Islet of Langerhans (tissue), 1 donor: ENCODE measurements around the gene ANKRD60.

ENCODE experiments used
- FAIRE-seq: peaks from one replicate; lab custom pipeline; 2011; peaks lifted over from hg19 to GRCh38; lab: Jason Lieb, UNC

The ANKRD60 gene, protein sequence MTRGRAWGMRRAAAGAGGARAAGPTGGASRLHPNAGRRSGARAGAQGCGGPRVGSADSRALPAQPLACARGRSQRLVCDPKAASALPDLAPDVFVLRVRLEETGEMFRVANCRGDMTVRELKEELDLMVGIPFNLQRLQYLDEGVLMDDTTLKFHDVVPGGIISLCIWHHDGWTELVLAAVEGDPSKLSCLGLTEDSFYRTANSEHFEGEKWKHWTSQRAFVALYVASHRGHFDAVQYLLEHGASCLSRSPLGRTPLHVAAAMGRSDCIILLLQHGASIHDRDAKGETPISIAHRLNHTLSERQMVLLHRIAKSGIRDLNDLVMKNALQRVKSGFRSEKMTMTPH

DNA sequence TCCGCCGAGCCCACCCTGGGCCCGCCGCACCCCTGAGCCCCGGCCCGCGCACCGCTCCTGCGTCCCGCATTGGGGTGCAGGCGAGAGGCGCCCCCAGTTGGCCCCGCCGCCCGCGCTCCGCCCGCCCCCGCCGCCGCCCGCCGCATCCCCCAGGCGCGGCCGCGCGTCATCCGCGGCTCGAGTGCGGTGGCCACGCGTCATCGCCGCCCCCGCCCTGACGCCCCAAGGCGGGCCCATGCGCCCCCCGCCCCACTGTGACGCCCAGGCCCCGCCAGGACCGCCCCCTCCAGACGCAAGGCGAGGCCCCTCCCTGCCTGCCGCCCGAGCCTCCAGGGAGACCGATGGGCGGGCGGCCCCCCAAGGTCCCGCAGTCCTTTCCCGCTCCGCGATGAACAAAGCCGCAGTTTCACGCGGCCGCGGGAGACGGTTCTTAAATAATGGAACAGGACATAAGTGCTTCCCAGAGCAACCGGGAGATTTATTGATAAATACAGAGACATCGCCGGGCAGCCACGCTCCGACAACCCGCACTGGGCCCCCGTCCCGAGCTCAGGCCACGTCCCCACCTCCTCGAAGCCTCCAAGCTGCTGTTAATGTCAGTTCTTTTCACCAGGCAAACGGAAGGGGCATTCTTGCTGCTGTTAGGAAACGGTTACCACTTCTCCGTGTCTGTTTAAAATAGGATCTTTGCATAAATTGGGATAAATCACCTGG, at the start of gene ANKRD60:
ANKRD60 (minus strand) TSS at position 170 of the 714 bp plus-strand sequence; CDS start at position 170, 0 bp downstream.
- FAIRE-seq: no peak

- FAIRE-seq: no peak
Measured at GRCh38 chr20:58277578-58278472, 49.4 kb upstream of the ANKRD60 start.

DNA sequence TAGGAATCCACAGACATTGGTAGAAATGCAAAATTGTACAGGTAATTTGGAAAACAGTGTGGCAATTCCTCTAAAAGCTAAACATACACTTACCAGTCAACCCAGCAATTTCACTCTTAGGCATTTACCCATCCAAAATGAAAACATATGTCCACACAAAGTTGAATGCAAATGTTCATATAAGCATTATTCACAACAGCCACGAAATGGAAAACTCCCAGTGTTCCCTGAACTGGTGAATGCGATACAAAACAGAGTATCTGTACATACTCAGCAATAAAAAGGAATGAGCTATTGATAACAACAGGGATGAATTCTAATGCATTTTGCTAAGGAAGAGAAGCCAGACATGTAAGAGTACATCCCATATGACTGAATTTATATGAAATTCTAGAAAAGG, 48.7 kb upstream of the ANKRD60 start:
- no peak for FAIRE-seq

DNA sequence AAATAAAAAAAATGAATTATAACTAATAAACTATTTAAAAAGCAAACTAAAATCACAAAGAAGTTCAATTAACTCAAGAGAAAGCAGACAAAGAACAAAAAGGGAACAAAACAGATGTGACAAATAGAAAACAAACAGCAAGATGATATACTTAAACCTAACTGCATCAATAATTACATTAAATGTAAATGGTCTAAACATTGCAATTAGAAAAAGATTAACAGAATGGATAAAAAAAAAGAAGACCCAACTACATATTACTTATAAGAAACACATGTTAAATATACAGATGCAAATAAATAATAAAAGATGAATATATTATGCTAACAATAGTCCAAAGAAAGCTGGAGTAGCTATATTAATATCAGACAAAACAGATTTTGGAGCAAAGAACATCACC, 45.9 kb upstream of the ANKRD60 start:
- no peak for FAIRE-seq

DNA sequence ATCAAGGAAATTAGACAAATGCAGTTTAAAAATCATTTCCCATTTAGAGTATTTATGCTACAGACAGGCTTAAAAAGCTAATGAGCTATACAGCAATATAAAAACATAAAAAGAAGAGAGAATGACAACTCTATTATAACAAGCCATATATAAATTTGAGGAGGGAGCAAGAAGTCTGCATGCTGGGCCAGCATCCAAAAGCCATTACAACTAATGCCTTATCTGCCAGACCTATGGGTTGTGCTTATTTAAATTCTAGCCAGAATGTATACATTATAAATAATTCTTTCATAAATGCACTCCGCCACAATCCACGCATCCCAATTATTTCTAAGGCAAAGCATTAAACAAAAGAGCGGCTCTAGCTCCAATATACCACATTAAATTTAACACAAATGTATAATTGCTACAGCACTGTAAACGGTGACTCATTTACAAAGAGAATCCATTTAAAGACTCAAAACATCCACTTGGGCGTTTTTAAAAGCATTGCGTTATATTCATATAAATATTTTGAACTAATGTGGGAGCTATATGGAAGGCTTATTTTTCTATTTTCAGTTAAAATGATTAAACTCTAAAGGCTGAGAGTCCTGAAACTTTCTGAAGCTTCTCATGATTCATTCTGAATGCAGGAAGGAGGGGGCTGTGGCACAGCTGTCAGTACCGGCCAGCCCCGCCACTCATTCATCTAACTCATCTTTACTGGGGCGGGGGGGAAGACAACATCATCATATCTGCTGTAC, 43.3 kb upstream of the ANKRD60 start:
- FAIRE-seq: no peak

GRCh38 chr20:58268936-58269619, 40.6 kb upstream of the ANKRD60 start:
- no peak for FAIRE-seq

GRCh38 chr20:58268421-58268821, 40.0 kb upstream of the ANKRD60 start:
- no peak for FAIRE-seq

GRCh38 chr20:58267389-58268215, 39.1 kb upstream of the ANKRD60 start:
- no peak for FAIRE-seq

GRCh38 chr20:58264271-58264670, 35.8 kb upstream of the ANKRD60 start:
- FAIRE-seq: no peak

- no peak for FAIRE-seq
Measured at GRCh38 chr20:58261660-58262059, 33.2 kb upstream of the ANKRD60 start.

GRCh38 chr20:58260006-58260405, 31.6 kb upstream of the ANKRD60 start:
- no peak for FAIRE-seq

- FAIRE-seq: no peak
Measured at GRCh38 chr20:58256842-58257241, 28.4 kb upstream of the ANKRD60 start.

- no peak for FAIRE-seq
Measured at GRCh38 chr20:58256307-58256706, 27.9 kb upstream of the ANKRD60 start.

DNA sequence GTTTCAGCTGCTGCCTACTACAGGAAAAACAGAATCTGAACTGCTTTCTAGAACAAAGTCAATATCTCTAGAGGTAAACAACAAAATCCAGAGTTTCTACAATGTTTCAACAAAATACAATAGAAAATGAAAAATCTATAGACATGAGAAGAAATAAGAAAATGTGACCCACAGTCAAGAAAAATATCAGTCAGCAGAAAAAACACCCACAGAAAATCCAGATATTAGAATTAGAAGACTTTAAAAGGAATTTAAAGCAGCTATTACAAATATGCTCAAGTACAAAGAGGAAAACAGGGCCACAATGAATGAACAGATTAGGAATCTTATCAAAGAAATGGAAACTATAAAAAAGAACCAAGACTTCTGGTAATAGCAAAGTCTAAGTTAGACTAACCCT, 26.4 kb upstream of the ANKRD60 start:
- FAIRE-seq: no peak

DNA sequence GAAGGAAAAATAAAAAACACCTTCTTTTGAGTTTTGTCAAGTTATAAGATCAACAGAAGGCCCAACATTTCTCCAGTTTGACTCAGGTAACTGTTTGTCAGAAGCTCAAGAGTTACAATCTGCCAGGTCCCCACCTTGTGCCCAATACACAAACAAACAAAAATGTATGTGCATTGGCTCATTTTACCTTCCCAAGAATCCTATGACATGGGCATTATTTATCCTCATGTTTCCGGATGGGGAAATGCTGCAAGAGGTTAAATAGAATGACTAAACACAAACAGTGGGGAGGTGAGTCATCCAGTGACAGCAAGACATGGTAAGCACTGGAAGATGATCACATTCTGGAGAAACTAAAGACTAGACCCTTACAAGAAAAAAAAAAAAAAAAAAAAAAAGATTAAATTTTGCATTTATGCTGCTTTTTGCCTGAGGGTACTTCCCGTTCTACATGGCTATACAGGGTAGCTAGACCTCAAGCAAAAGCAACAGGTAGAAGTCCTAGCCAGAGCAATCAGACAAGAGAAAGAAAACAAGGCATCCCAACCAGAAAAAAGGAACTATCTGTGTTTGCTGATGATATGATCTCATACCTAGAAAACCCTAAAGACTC, 23.6 kb upstream of the ANKRD60 start:
- no peak for FAIRE-seq

GRCh38 chr20:58251348-58251978, 23.0 kb upstream of the ANKRD60 start:
- no peak for FAIRE-seq

GRCh38 chr20:58246346-58246745, 17.9 kb upstream of the ANKRD60 start:
- FAIRE-seq: no peak

GRCh38 chr20:58245931-58246330, 17.5 kb upstream of the ANKRD60 start:
- no peak for FAIRE-seq

GRCh38 chr20:58245181-58245891, 16.9 kb upstream of the ANKRD60 start:
- no peak for FAIRE-seq
